OCI-M1 (cell line): ENCODE measurements around the gene OR8A1.
"Not testable (repeated sequence)": the region's sequence is repeated elsewhere in the genome, so short reads cannot be mapped to it uniquely, and the experiment has no call there.

Experiments
- DNase-seq: peaks from one replicate; lab custom pipeline; 2025; lab: John Stamatoyannopoulos, UW

OR8A1 gene

DNA sequence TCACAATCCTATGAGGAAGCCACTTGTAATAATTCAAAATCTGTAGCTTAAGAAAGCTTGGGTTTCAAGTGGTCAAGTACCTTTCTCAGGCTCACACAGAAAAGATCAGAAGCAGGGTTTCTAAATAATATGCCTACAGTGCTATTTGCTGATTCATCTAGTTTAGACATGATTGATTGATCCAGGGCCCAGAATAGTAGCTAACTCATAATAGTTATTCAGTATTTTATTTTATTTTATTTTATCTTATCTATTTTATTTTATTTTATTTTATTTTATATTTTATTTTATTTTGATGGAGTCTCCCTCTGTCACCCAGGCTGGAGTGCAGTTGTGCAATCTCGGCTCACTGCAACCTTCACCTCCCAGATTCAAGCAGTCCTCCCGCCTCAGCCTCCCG is 25.5 kb downstream of the OR8A1 start:
- no peak for DNase-seq

GRCh38 chr11:124597626-124598025 is 27.8 kb downstream of the OR8A1 start:
- DNase-seq = no peak

DNA sequence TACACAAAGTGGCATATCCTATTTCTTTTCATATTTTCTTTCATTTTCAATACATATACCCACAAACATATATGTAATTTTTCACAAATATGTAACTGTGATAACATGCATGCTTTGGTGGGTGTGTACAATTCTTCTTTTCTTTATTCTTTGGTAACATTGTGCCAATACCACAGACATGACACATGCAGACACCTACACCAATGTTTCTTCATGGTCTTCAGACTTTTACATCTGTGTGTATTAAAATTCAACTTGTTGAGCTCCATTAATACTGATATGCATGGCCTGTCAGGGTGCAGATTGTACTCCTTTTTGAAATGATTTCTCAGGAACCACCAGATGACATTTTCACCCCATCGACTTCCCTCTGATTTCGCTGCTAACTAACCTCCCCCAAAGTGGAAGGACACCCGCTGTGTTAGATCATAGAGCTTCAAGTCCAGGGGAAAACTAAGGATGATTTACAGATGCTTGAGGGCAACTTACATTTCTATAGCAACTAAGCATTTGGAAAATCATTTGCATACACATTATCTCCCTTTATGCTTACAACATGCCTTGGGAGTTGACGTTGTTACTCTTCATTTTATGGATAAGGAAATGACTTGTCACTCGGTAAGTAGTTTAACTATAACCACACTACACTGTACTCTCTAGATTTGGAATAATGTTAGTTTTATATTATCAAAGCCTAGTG is 31.0 kb downstream of the OR8A1 start:
- DNase-seq = no peak

- DNase-seq = no peak
Measured at GRCh38 chr11:124602193-124602592, 32.4 kb downstream of the OR8A1 start.

- DNase-seq = not testable (repeated sequence)
Measured at GRCh38 chr11:124602723-124603122, 32.9 kb downstream of the OR8A1 start.

DNA sequence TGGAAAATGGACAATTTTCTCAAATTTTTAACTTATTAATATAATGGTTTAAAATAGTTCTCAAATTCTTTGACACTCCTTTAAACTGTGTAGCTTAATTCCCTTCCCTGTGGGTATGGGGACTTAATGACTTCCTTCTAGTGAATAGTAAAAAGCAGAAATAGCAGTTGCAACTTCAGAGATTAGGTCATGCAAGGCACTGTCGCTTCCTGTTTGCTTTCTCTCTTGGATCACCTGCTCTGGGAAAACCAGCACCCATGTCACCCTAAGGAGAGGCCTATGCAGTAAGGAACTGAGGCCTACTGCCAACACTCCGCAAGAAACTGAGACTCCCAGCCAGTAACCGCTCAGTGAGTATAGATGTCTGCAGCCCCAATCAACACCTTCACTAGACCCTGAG is 35.9 kb downstream of the OR8A1 start:
- DNase-seq = peak; percentile 72

GRCh38 chr11:124608147-124608546 is 38.4 kb downstream of the OR8A1 start:
- peak; percentile 90 for DNase-seq

DNA sequence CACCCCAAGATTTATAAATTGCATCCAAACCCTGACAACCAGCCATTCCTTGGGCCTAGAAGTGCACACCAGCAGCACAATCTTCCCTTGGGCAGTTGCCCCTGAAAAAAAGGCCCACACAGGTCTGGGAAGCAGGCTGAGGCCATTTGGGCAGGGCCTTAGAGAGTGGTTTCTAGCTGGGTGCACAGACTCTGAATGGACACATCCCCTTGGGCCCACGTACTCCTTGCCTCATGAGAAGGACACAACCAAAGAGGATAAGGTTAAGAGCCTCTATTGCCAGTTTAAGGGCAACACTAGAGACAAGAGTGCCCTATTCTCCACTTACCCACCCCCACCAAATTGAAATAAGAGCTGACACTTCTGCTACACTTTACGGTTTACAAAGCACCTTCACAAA is 40.5 kb downstream of the OR8A1 start:
- DNase-seq = no peak

DNA sequence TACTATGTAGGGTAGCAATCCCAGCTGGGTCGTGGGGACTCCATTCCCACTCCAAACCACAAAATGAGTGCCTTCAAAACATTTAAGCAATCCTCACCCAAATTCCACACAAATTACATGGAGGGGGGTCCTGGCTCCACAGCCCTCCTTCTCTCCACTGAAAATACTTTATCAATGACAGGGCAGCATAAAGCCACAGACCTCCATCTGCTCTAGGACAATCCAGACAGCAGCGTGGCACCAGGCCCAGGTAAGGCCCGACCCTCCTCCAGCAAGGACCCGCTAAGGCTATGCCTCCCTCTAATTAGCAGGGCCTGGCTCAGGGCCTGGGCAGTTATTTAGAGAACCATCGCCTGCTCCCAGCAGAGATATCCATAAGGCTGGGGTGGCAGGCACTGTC is 41.3 kb downstream of the OR8A1 start, which contains the start of gene PANX3:
Gene PANX3, plus strand, starts transcription at position 365 of the 400 bp plus-strand sequence. CDS start 129 bp downstream, outside the sequence.
- DNase-seq = no peak

DNA sequence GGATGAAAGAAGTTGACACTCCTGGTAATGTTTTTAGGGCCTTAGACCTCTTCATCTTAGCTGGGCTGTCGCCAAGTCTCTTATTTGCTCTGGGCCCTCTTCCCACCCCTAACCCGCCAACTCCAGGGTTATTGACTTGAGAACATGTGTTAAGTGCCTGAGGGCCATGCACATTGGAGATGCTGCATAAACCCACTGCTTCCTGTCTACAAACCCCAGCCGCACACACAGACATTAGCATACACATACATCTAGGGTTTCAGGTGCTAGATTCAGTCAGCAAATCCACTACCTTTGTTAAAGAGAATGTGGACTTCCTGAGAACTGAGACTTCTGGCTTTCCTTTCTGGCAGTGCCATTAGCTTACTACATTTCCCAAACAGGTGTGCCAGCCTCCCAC is 42.2 kb downstream of the OR8A1 start:
- no peak for DNase-seq

- DNase-seq = no peak
Measured at GRCh38 chr11:124612567-124613246, 42.9 kb downstream of the OR8A1 start.

- DNase-seq = no peak
Measured at GRCh38 chr11:124618863-124619262, 49.1 kb downstream of the OR8A1 start.
